ENCODE data around the gene MED25. TPM values are rescaled to one million over a fixed set of nuclear protein-coding genes. Genes with fewer than 3 reads are reported as not detected.

The MED25 gene
- total RNA-seq, 1 experiment from 2014 or later: 81.2 TPM

GRCh38 chr19:49809160-49809940 is 8.7 kb upstream of the MED25 start (continued):
- no peak for TF ChIP-seq STAT6 (CRISPR knock-in tag; conservative IDR thresholded peaks at IDR 0.05; ENCODE audit: low read depth)
- peak; percentile 61; the same call in 1 of the 2 replicates for TF ChIP-seq USF1 (CRISPR knock-in tag; IDR thresholded peaks at IDR 0.05)
- TF ChIP-seq NR2C2 (CRISPR knock-in tag; IDR thresholded peaks at IDR 0.05): no peak
- no peak for TF ChIP-seq SOX15 (CRISPR knock-in tag; IDR thresholded peaks at IDR 0.05)
- TF ChIP-seq, protein P1, sequence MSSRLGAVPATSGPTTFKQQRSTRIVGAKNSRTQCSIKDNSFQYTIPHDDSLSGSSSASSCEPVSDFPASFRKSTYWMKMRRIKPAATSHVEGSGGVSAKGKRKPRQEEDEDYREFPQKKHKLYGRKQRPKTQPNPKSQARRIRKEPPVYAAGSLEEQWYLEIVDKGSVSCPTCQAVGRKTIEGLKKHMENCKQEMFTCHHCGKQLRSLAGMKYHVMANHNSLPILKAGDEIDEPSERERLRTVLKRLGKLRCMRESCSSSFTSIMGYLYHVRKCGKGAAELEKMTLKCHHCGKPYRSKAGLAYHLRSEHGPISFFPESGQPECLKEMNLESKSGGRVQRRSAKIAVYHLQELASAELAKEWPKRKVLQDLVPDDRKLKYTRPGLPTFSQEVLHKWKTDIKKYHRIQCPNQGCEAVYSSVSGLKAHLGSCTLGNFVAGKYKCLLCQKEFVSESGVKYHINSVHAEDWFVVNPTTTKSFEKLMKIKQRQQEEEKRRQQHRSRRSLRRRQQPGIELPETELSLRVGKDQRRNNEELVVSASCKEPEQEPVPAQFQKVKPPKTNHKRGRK (CRISPR knock-in tag; IDR thresholded peaks at IDR 0.05; ENCODE audit: borderline replicate concordance): no peak
- TF ChIP-seq, protein P2, sequence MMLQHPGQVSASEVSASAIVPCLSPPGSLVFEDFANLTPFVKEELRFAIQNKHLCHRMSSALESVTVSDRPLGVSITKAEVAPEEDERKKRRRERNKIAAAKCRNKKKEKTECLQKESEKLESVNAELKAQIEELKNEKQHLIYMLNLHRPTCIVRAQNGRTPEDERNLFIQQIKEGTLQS (CRISPR knock-in tag; conservative IDR thresholded peaks at IDR 0.05): no peak
- TF ChIP-seq, protein P3, sequence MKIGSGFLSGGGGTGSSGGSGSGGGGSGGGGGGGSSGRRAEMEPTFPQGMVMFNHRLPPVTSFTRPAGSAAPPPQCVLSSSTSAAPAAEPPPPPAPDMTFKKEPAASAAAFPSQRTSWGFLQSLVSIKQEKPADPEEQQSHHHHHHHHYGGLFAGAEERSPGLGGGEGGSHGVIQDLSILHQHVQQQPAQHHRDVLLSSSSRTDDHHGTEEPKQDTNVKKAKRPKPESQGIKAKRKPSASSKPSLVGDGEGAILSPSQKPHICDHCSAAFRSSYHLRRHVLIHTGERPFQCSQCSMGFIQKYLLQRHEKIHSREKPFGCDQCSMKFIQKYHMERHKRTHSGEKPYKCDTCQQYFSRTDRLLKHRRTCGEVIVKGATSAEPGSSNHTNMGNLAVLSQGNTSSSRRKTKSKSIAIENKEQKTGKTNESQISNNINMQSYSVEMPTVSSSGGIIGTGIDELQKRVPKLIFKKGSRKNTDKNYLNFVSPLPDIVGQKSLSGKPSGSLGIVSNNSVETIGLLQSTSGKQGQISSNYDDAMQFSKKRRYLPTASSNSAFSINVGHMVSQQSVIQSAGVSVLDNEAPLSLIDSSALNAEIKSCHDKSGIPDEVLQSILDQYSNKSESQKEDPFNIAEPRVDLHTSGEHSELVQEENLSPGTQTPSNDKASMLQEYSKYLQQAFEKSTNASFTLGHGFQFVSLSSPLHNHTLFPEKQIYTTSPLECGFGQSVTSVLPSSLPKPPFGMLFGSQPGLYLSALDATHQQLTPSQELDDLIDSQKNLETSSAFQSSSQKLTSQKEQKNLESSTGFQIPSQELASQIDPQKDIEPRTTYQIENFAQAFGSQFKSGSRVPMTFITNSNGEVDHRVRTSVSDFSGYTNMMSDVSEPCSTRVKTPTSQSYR (CRISPR knock-in tag; IDR thresholded peaks at IDR 0.05): no peak
- TF ChIP-seq AFF4 (CRISPR knock-in tag; IDR thresholded peaks at IDR 0.05; ENCODE audit: borderline replicate concordance): no peak
- no peak for TF ChIP-seq NR1H2 (CRISPR knock-in tag; IDR thresholded peaks at IDR 0.05)
- 0 out of 2 replicates have a peak, but pooled peaks have one; percentile 29 for TF ChIP-seq TEAD1 (CRISPR knock-in tag; IDR thresholded peaks at IDR 0.05)
- TF ChIP-seq ZNF396 (CRISPR knock-in tag; IDR thresholded peaks at IDR 0.05; ENCODE audit: borderline replicate concordance): no peak
- TF ChIP-seq, protein P4, sequence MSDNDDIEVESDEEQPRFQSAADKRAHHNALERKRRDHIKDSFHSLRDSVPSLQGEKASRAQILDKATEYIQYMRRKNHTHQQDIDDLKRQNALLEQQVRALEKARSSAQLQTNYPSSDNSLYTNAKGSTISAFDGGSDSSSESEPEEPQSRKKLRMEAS (CRISPR knock-in tag; IDR thresholded peaks at IDR 0.05): peak; percentile 62
- TF ChIP-seq, protein P5, sequence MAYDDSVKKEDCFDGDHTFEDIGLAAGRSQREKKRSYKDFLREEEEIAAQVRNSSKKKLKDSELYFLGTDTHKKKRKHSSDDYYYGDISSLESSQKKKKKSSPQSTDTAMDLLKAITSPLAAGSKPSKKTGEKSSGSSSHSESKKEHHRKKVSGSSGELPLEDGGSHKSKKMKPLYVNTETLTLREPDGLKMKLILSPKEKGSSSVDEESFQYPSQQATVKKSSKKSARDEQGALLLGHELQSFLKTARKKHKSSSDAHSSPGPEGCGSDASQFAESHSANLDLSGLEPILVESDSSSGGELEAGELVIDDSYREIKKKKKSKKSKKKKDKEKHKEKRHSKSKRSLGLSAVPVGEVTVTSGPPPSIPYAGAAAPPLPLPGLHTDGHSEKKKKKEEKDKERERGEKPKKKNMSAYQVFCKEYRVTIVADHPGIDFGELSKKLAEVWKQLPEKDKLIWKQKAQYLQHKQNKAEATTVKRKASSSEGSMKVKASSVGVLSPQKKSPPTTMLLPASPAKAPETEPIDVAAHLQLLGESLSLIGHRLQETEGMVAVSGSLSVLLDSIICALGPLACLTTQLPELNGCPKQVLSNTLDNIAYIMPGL (CRISPR knock-in tag; IDR thresholded peaks at IDR 0.05): peak; percentile 77
- 0 out of 2 replicates have a peak, but pooled peaks have one; percentile 32 for TF ChIP-seq TCF7 (CRISPR knock-in tag; IDR thresholded peaks at IDR 0.05; ENCODE audit: low read depth)
- peak; percentile 54; the same call in 1 of the 2 replicates for TF ChIP-seq FOXK1 (CRISPR knock-in tag; IDR thresholded peaks at IDR 0.05)
- no peak for TF ChIP-seq JUN (CRISPR knock-in tag; IDR thresholded peaks at IDR 0.05)
- no peak for TF ChIP-seq ETV6 (CRISPR knock-in tag; IDR thresholded peaks at IDR 0.05)
- TF ChIP-seq, protein P6, sequence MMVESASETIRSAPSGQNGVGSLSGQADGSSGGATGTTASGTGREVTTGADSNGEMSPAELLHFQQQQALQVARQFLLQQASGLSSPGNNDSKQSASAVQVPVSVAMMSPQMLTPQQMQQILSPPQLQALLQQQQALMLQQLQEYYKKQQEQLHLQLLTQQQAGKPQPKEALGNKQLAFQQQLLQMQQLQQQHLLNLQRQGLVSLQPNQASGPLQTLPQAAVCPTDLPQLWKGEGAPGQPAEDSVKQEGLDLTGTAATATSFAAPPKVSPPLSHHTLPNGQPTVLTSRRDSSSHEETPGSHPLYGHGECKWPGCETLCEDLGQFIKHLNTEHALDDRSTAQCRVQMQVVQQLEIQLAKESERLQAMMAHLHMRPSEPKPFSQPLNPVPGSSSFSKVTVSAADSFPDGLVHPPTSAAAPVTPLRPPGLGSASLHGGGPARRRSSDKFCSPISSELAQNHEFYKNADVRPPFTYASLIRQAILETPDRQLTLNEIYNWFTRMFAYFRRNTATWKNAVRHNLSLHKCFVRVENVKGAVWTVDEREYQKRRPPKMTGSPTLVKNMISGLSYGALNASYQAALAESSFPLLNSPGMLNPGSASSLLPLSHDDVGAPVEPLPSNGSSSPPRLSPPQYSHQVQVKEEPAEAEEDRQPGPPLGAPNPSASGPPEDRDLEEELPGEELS (CRISPR knock-in tag; IDR thresholded peaks at IDR 0.05): peak; percentile 52
- peak; percentile 45; the same call in 1 of the 2 replicates for TF ChIP-seq NFE2L1 (CRISPR knock-in tag; IDR thresholded peaks at IDR 0.05)
- TF ChIP-seq JAZF1 (CRISPR knock-in tag; IDR thresholded peaks at IDR 0.05): no peak
- TF ChIP-seq SMAD4 (CRISPR knock-in tag; IDR thresholded peaks at IDR 0.05): no peak

Data from WTC11 (cell line).